ENCODE data around the gene PRDX6. TPM values are rescaled to one million over a fixed set of nuclear protein-coding genes. Genes with fewer than 3 reads are reported as not detected.

Gene PRDX6
- total RNA-seq, 4 donors from 2014 or later: 285 to 478 (median 439) TPM

DNA sequence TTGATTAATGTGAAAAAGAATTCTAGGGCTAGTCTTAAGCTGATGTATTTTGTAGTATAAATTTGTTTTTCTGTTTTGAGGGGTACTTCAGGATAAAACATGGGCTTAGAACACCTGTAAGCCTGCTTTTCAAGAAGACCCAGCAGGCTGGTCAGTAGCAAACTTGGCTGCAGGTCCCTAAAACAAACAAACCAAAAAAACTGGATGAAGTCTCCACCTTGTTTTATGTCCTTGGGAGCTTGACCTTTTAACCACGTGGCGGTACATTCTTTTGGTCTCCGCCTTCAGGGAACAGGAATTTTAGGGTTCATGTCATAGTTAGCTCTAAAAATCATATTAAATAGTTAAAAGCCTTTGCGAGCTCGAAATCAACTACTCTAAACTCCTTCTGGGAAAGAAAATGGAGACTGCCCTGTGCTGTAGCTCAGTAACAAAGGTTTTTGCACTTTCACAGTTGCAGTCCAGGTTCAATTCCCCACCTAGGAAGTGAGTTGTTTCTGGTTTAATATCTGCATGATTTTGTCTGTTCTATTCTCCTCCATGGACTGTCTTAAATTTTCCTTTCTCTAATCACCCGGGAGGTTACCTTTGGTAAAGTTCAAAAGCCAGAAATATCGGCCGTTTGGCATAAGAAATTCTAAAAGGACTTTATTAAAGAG lies 18.6 kb downstream of the PRDX6 start:
- Histone ChIP-seq H3K4me1 (no peaks in the 10 kb centered on the region), H3K27ac (peak overlapping the region in 1 of 4 donors; percentile 23), H3K27me3 (no peaks in the 10 kb centered on the region), H3K9me3 (no peaks in the 10 kb centered on the region), H3K36me3 (peaks cover 0 to 31% (median 0%) of the 10 kb centered on the region in 3 donors), H3K4me3 (no peak overlapping the region)
- 79 to 85% methylated on average over 8 of the region's 8 CpGs for WGBS, 2 donors
- no peak for TF ChIP-seq CTCF (IDR thresholded peaks at IDR 0.05)
- DNase-seq (ENCODE audit: low spot score in 2 of 2): no peak

GRCh38 chr1:173496757-173497320 lies 19.7 kb downstream of the PRDX6 start:
- H3K4me1 ChIP-seq: no peaks in the 10 kb centered on the region
- H3K27ac ChIP-seq: no peak overlapping the region
- H3K27me3 ChIP-seq: no peaks in the 10 kb centered on the region
- DNase-seq (ENCODE audit: low spot score in 2 of 2): no peak
- H3K9me3 ChIP-seq: no peaks in the 10 kb centered on the region
- peaks cover 0 to 23% (median 0%) of the 10 kb centered on the region in 3 donors for H3K36me3 ChIP-seq
- WGBS, 2 donors: 87 to 91% methylated on average over 2 of the region's 2 CpGs
- TF ChIP-seq POLR2A (IDR thresholded peaks at IDR 0.05) (no peak), EP300 (IDR thresholded peaks at IDR 0.05) (no peak), CTCF (IDR thresholded peaks at IDR 0.05) (no peak)
- H3K4me3 ChIP-seq: no peak overlapping the region

GRCh38 chr1:173499729-173500128 lies 22.6 kb downstream of the PRDX6 start:
- Histone ChIP-seq H3K27me3 (no peaks in the 10 kb centered on the region), H3K4me1 (no peaks in the 10 kb centered on the region), H3K4me3 (no peak overlapping the region), H3K27ac (no peak overlapping the region), H3K9me3 (no peaks in the 10 kb centered on the region), H3K36me3 (peaks cover 0 to 9% (median 0%) of the 10 kb centered on the region in 3 donors)
- TF ChIP-seq EP300 (IDR thresholded peaks at IDR 0.05): no peak
- no peak for TF ChIP-seq CTCF (IDR thresholded peaks at IDR 0.05)
- no peak for TF ChIP-seq POLR2A (IDR thresholded peaks at IDR 0.05)
- DNase-seq (ENCODE audit: low spot score in 2 of 2): no peak
- WGBS, 2 donors: 80 to 84% methylated on average over 4 of the region's 4 CpGs

GRCh38 chr1:173502104-173502503 lies 25.0 kb downstream of the PRDX6 start:
- Histone ChIP-seq H3K9me3 (no peaks in the 10 kb centered on the region), H3K27me3 (no peaks in the 10 kb centered on the region), H3K36me3 (peaks cover 0 to 9% (median 0%) of the 10 kb centered on the region in 3 donors), H3K4me1 (no peaks in the 10 kb centered on the region), H3K4me3 (no peak overlapping the region), H3K27ac (no peak overlapping the region)
- 93 to 94% methylated on average over 1 of the region's 1 CpG for WGBS, 2 donors
- DNase-seq (ENCODE audit: low spot score in 2 of 2): no peak
- TF ChIP-seq CTCF (IDR thresholded peaks at IDR 0.05) (no peak), POLR2A (IDR thresholded peaks at IDR 0.05) (no peak), EP300 (IDR thresholded peaks at IDR 0.05) (no peak)

DNA sequence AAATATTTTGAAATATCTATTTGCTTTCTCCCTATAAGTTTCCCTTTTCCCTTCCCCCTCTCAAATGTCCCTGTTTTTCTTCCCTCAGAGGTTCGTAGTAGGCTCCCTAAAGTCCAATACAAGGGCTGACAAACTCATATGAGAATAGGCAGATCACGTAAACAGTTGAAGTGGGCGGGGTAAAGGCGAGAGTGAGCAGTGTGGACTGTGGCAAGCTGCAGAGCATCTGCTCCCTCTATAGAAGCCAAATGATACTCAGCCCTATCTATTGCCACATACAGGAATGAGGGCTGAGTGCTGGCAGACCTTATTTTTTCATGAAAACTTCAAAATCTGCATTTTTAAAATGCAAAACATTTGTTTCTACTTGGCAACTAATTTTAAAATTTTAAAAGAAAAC lies 26.3 kb downstream of the PRDX6 start:
- Histone ChIP-seq H3K27ac (no peak overlapping the region), H3K27me3 (no peaks in the 10 kb centered on the region), H3K4me3 (no peak overlapping the region), H3K4me1 (no peaks in the 10 kb centered on the region), H3K36me3 (peaks cover 0 to 9% (median 0%) of the 10 kb centered on the region in 3 donors), H3K9me3 (no peaks in the 10 kb centered on the region)
- WGBS, 2 donors: 39 to 43% methylated on average over 4 of the region's 4 CpGs
- no peak for DNase-seq (ENCODE audit: low spot score in 2 of 2)
- no peak for TF ChIP-seq CTCF (IDR thresholded peaks at IDR 0.05)
- TF ChIP-seq EP300 (IDR thresholded peaks at IDR 0.05): no peak
- TF ChIP-seq POLR2A (IDR thresholded peaks at IDR 0.05): no peak

Data from tibial nerve (tissue), 4 donors.